ENCODE data around the gene SPHKAP.

The SPHKAP gene

GRCh38 chr2:228064796-228065315 lies 116.6 kb downstream of the SPHKAP start:
- Histone ChIP-seq H3K4me1 (ENCODE audit: control insufficient read depth, insufficient read depth, low read length) (no peaks in the 10 kb centered on the region), H3K4me3 (ENCODE audit: low read depth, low read length) (no peak overlapping the region), H3K27ac (ENCODE audit: extremely low read depth, low read depth, low read length) (no peak overlapping the region), H3K36me3 (ENCODE audit: control insufficient read depth in 2 of 2, insufficient read depth in 1 of 2, low read length in 2 of 2) (no peaks in the 10 kb centered on the region), H3K9me3 (ENCODE audit: control insufficient read depth, insufficient read depth, low read depth, low read length) (no peaks in the 10 kb centered on the region)
- ChIA-PET CTCF (interaction anchor here (0.5 kb wide), 1 partner anchor 218 kb away, joined by 4 read pairs; no protein-coding TSS in a partner anchor), POLR2A (no interaction called here)
- no peak for TF ChIP-seq ZNF404 (tag by site-specific recombination; IDR thresholded peaks at IDR 0.05)
- TF ChIP-seq ZNF2 (tag by site-specific recombination; IDR thresholded peaks at IDR 0.05), result no peak
- TF ChIP-seq ZNF623 (tag by site-specific recombination; IDR thresholded peaks at IDR 0.05), result no peak
- TF ChIP-seq EGR2 (tag by site-specific recombination; IDR thresholded peaks at IDR 0.05; ENCODE audit: low read depth), result no peak
- TF ChIP-seq INSM2 (tag by site-specific recombination; IDR thresholded peaks at IDR 0.05), result no peak
- no peak for TF ChIP-seq ZNF311 (tag by site-specific recombination; IDR thresholded peaks at IDR 0.05; ENCODE audit: borderline replicate concordance)
- no peak for TF ChIP-seq ZNF341 (tag by site-specific recombination; IDR thresholded peaks at IDR 0.05; ENCODE audit: low read depth)
- no peak for TF ChIP-seq ZNF610 (tag by site-specific recombination; IDR thresholded peaks at IDR 0.05; ENCODE audit: borderline replicate concordance)
- TF ChIP-seq, protein P1, sequence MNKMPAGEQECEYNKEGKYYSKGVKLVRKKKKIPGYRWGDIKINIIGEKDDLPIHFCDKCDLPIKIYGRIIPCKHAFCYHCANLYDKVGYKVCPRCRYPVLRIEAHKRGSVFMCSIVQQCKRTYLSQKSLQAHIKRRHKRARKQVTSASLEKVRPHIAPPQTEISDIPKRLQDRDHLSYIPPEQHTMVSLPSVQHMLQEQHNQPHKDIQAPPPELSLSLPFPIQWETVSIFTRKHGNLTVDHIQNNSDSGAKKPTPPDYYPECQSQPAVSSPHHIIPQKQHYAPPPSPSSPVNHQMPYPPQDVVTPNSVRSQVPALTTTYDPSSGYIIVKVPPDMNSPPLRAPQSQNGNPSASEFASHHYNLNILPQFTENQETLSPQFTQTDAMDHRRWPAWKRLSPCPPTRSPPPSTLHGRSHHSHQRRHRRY (tag by site-specific recombination; IDR thresholded peaks at IDR 0.05), result no peak
- no peak for TF ChIP-seq ZNF837 (tag by site-specific recombination; IDR thresholded peaks at IDR 0.05)
- no peak for TF ChIP-seq ZNF548 (tag by site-specific recombination; IDR thresholded peaks at IDR 0.05)
- TF ChIP-seq ZNF76 (tag by site-specific recombination; IDR thresholded peaks at IDR 0.05; ENCODE audit: borderline replicate concordance, low read depth), result no peak
- TF ChIP-seq ZBTB21 (tag by site-specific recombination; IDR thresholded peaks at IDR 0.05), result no peak
- TF ChIP-seq, protein P2, sequence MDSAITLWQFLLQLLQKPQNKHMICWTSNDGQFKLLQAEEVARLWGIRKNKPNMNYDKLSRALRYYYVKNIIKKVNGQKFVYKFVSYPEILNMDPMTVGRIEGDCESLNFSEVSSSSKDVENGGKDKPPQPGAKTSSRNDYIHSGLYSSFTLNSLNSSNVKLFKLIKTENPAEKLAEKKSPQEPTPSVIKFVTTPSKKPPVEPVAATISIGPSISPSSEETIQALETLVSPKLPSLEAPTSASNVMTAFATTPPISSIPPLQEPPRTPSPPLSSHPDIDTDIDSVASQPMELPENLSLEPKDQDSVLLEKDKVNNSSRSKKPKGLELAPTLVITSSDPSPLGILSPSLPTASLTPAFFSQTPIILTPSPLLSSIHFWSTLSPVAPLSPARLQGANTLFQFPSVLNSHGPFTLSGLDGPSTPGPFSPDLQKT (IDR thresholded peaks at IDR 0.05; ENCODE audit: borderline replicate concordance, low read depth, low read length), result no peak

GRCh38 chr2:228064024-228064423 lies 117.5 kb downstream of the SPHKAP start:
- no peak overlapping the region for H3K4me3 ChIP-seq (ENCODE audit: low read depth, low read length)
- H3K27ac ChIP-seq (ENCODE audit: extremely low read depth, low read depth, low read length), result no peak overlapping the region
- H3K9me3 ChIP-seq (ENCODE audit: control insufficient read depth, insufficient read depth, low read depth, low read length), result no peaks in the 10 kb centered on the region
- ChIA-PET POLR2A (no interaction called here), CTCF (no interaction called here)
- H3K4me1 ChIP-seq (ENCODE audit: control insufficient read depth, insufficient read depth, low read length), result no peaks in the 10 kb centered on the region
- no peaks in the 10 kb centered on the region for H3K36me3 ChIP-seq (ENCODE audit: control insufficient read depth in 2 of 2, insufficient read depth in 1 of 2, low read length in 2 of 2)
- TF ChIP-seq ZNF521 (tag by site-specific recombination; IDR thresholded peaks at IDR 0.05), result no peak
- TF ChIP-seq SP2 (tag by site-specific recombination; IDR thresholded peaks at IDR 0.05), result no peak
- no peak for TF ChIP-seq ZNF544 (tag by site-specific recombination; IDR thresholded peaks at IDR 0.05)
- TF ChIP-seq, protein P3, sequence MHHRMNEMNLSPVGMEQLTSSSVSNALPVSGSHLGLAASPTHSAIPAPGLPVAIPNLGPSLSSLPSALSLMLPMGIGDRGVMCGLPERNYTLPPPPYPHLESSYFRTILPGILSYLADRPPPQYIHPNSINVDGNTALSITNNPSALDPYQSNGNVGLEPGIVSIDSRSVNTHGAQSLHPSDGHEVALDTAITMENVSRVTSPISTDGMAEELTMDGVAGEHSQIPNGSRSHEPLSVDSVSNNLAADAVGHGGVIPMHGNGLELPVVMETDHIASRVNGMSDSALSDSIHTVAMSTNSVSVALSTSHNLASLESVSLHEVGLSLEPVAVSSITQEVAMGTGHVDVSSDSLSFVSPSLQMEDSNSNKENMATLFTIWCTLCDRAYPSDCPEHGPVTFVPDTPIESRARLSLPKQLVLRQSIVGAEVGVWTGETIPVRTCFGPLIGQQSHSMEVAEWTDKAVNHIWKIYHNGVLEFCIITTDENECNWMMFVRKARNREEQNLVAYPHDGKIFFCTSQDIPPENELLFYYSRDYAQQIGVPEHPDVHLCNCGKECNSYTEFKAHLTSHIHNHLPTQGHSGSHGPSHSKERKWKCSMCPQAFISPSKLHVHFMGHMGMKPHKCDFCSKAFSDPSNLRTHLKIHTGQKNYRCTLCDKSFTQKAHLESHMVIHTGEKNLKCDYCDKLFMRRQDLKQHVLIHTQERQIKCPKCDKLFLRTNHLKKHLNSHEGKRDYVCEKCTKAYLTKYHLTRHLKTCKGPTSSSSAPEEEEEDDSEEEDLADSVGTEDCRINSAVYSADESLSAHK (tag by site-specific recombination; IDR thresholded peaks at IDR 0.05), result no peak

Measured in HEK293 (cell line).